Heart left ventricle (tissue), 16 donors: ENCODE results near the gene DOCK9. TPM values are rescaled to one million over a fixed set of nuclear protein-coding genes. Genes with fewer than 3 reads are reported as not detected.

Experiments used
- ATAC-seq, 4 donors: fragments of 200-7000 bp; cut with Tn5 transposase; one replicate each; pipeline ENCODE4 v1.9.1; 2020 to 2022; ENCODE audit warnings: moderate library complexity in 4 of 4, mild to moderate bottlenecking in 3 of 4, moderate number of reproducible peaks in 1 of 4
- DNase-seq, 5 donors: peaks; one replicate each; pipeline ENCODE4 v3.0.0-alpha.2; 2020
- H3K27ac ChIP-seq, 12 donors: fragments of 200-600 bp; sonication (generic) in 4 of 12; one replicate each; pipeline versions ENCODE4 v1.5.0 to v1.8.0; 2016 to 2022; ENCODE audit warnings: mild to moderate bottlenecking in 2 of 12
- H3K27me3 ChIP-seq, 9 donors: fragments of 200-600 bp; sonication (generic) in 2 of 9; one replicate each; pipeline versions ENCODE4 v1.5.1 to v1.8.0; 2016 to 2022; ENCODE audit warnings: mild to moderate bottlenecking in 3 of 9
- H3K36me3 ChIP-seq, 9 donors: fragments of 200-600 bp; sonication (generic) in 2 of 9; one replicate each; pipeline versions ENCODE4 v1.5.0 to v1.8.0; 2018 to 2022; ENCODE audit warnings: mild to moderate bottlenecking in 2 of 9
- H3K4me1 ChIP-seq, 12 donors: fragments of 200-600 bp; sonication (generic) in 4 of 12; one replicate each; pipeline versions ENCODE4 v1.5.0 to v1.8.0; 2016 to 2022; ENCODE audit warnings: mild to moderate bottlenecking in 3 of 12
- H3K4me3 ChIP-seq, 12 donors: fragments of 200-600 bp; sonication (generic) in 4 of 12; one replicate each; pipeline versions ENCODE4 v1.5.0 to v1.8.0; 2017 to 2022; ENCODE audit warnings: mild to moderate bottlenecking in 9 of 12, moderate library complexity in 4 of 12
- H3K9me3 ChIP-seq, 12 donors: fragments of 200-600 bp; sonication (generic) in 4 of 12; one replicate each; pipeline versions ENCODE4 v1.5.0 to v1.8.0; 2016 to 2022; ENCODE audit warnings: mild to moderate bottlenecking in 1 of 12
- POLR2A ChIP-seq, 2 donors: fragments of 450-650 bp; IDR thresholded peaks; one replicate each; pipeline ENCODE4 v1.6.1; 2017; ENCODE audit warnings: antibody characterized with exemption in 2 of 2, mild to moderate bottlenecking in 2 of 2, moderate library complexity in 2 of 2
- WGBS, 4 donors: extraction: QIAGEN DNeasy Blood & Tissue Kit in 2 of 4; methylation state at CpG; one replicate each; pipeline versions ENCODE4 v1.1.5 to v1.1.7; 2013 to 2018; 5-methylcytosine and 5-hydroxymethylcytosine counted together
- intact Hi-C, 10 donors: fragments of 100-400 bp; cut with DNase I; formaldehyde crosslinking; loops; one replicate each; pipeline versions ENCODE4 v1.11.1 to v1.14.2; 2022
- polyA plus RNA-seq, 2 donors: library from polyadenylated mRNA; stranded (reverse); fragments of 200-250 nt; gene quantifications; one replicate each; pipeline ENCODE4 v1.2.3, GENCODE V29; 2013
- total RNA-seq, 9 donors: library from RNA; depleted of rRNA in 2 of 9; stranded (reverse); fragments of >200 nt in 2 of 9; fragmentation: NEBNext Ultra II Directional in 3 of 9; extraction: Animal tissue kit (Norgen Biotek cat#: 25700) in 3 of 9; gene quantifications; one replicate each; pipeline versions ENCODE4 v1.1.0 to v1.2.4, GENCODE V29; 2016 to 2023
- TF ChIP-seq, protein P1 (sequence below), 12 donors: fragments of 200-600 bp; sonication (generic) in 4 of 12; IDR thresholded peaks; one replicate each; pipeline versions ENCODE4 v1.5.0 to v1.8.0; 2018 to 2022; ENCODE audit warnings: antibody characterized with exemption in 12 of 12, mild to moderate bottlenecking in 5 of 12
- donor health status: ischemic (EF 13 %, LVEDD 7.1; RV severe dilation, severe dysfunction).
- donor health status: healthy with polysubstance abuse.
- donor health status: DM: no; HTN: yes; CAD: no.
- donor health status: DM: no; HTN: no; CAD: no.
- donor health status: ischemic (EF 25% LVEDD 6.9; RV normal size, moderate dysfunction).
- donor health status: ischemic (EF 25% LVEDD 5.7; RV mildly dilated, moderate dysfunction).
- donor health status: healthy.
- donor health status: DM: yes; HTN: yes; CAD: no.
- donor health status: ischemic (EF 35%, LVEDD 5.7; RV mildly dilated, moderate dysfunction).
- donor health status: nonischemic (EF 11% LVEDD 7.7; RV severe dilation, severe dysfunction).
- donor health status: DM: yes; HTN: yes; CAD: no.
- donor health status: PGD.
- donor health status: ischemic (EF 29% LVEDD 5.4; RV normal size, mild dysfunction).
- donor health status: nonischemic (EF 23%, LVEDD 6.1; RV moderate dilation, normal function).

DOCK9 gene
- total and polyA plus RNA-seq, 11 donors = 21.4 to 128 (median 45.2) TPM

DNA sequence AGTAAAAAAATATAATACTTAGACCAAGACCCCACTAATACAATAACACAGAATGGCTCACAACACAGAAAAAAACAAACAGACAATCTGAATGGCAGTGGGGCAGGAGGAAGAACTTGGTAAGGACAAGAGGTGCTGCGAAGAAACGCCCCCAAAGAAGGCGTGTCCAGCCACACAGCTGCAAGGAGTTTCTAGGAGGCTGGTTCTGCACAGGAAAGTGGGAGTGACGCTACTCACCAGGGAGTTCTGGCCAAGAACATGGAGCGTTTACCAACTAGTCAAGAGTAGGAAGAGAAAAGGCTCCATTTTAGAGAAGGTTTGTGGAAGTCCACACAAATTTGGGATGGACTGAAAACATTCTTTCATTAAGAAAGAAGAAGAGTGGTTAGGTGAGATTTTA lies 130.1 kb downstream of the DOCK9 start:
- Histone ChIP-seq H3K9me3 (no peaks in the 10 kb centered on the region), H3K4me3 (no peak overlapping the region), H3K36me3 (peaks cover 0 to 93% (median 63%) of the 10 kb centered on the region in 9 donors), H3K27me3 (no peaks in the 10 kb centered on the region), H3K27ac (no peak overlapping the region), H3K4me1 (peaks cover 0 to 9% (median 0%) of the 10 kb centered on the region in 12 donors)
- peak in 1 of 5 donors; percentile 36 for DNase-seq
- TF ChIP-seq POLR2A (IDR thresholded peaks at IDR 0.05) = no peak
- TF ChIP-seq, protein P1, sequence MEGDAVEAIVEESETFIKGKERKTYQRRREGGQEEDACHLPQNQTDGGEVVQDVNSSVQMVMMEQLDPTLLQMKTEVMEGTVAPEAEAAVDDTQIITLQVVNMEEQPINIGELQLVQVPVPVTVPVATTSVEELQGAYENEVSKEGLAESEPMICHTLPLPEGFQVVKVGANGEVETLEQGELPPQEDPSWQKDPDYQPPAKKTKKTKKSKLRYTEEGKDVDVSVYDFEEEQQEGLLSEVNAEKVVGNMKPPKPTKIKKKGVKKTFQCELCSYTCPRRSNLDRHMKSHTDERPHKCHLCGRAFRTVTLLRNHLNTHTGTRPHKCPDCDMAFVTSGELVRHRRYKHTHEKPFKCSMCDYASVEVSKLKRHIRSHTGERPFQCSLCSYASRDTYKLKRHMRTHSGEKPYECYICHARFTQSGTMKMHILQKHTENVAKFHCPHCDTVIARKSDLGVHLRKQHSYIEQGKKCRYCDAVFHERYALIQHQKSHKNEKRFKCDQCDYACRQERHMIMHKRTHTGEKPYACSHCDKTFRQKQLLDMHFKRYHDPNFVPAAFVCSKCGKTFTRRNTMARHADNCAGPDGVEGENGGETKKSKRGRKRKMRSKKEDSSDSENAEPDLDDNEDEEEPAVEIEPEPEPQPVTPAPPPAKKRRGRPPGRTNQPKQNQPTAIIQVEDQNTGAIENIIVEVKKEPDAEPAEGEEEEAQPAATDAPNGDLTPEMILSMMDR (IDR thresholded peaks at IDR 0.05) = no peak
- WGBS, 4 donors = 49 to 65% (median 53%) methylated on average over 5 of the region's 5 CpGs
- intact Hi-C loops = loop anchor here in 7 of 10 donors (5.0 to 10.0 kb wide), 5 partner anchors 173 to 993 kb away; no protein-coding TSS in a partner anchor
- peak in 3 of 4 donors; percentile 37 to 66 (median 40) for ATAC-seq

DNA sequence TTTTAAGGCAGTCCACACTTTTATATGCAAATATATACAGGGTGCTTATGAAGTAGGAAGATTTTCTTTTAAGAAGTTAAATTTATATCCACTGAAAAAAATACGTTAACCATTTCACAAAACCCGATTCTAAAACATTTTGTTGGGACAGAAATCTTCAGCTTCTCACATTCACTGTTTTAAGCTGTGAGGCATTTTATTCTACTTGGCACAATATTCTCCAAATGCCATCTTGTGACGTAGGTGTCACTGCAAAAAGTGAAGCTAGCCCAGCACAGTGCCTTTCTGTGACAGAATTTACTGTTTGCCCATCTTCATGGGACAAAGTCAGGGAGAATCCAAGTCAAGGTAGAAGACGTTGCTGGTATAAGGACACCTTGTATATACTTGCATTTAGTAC lies 130.9 kb downstream of the DOCK9 start:
- WGBS, 4 donors = 93 to 96% (median 94%) methylated on average over 4 of the region's 4 CpGs
- ATAC-seq (no peak), DNase-seq (no peak)
- Histone ChIP-seq H3K4me1 (peaks cover 0 to 9% (median 0%) of the 10 kb centered on the region in 12 donors), H3K4me3 (no peak overlapping the region), H3K27ac (no peak overlapping the region), H3K36me3 (peaks cover 0 to 94% (median 62%) of the 10 kb centered on the region in 9 donors), H3K27me3 (no peaks in the 10 kb centered on the region), H3K9me3 (no peaks in the 10 kb centered on the region)
- intact Hi-C loops = loop anchor here in 7 of 10 donors (5.0 to 10.0 kb wide), 5 partner anchors 172 to 992 kb away; no protein-coding TSS in a partner anchor
- no peak for TF ChIP-seq POLR2A (IDR thresholded peaks at IDR 0.05)
- TF ChIP-seq, protein P1 (IDR thresholded peaks at IDR 0.05) = no peak

DNA sequence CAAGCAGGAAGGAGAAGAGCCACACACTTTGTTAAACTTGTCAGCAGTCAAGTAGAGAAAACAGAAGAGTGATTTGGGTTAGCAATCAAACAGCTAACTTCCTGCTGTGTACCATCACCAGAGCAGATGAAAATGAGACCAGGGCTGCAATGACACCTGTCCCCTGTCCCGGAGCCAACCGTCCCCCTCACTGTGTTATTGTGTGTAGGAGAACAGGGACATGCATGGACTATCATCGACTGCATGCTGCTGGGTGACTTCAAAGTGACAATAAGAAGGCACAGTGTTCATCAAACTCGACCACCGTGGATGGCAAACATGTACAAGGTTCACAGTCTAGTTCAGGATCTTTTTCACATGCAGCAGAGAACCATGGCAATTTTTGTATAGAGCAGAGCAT lies 131.3 kb downstream of the DOCK9 start:
- Histone ChIP-seq H3K9me3 (no peaks in the 10 kb centered on the region), H3K36me3 (peaks cover 0 to 91% (median 60%) of the 10 kb centered on the region in 9 donors), H3K4me1 (peaks cover 0 to 9% (median 0%) of the 10 kb centered on the region in 12 donors), H3K27me3 (no peaks in the 10 kb centered on the region), H3K27ac (no peak overlapping the region), H3K4me3 (no peak overlapping the region)
- no peak for DNase-seq
- TF ChIP-seq, protein P1 (IDR thresholded peaks at IDR 0.05) = no peak
- no peak for TF ChIP-seq POLR2A (IDR thresholded peaks at IDR 0.05)
- no peak for ATAC-seq
- 82 to 92% (median 88%) methylated on average over 5 of the region's 5 CpGs for WGBS, 4 donors
- intact Hi-C loops = loop anchor here in 7 of 10 donors (5.0 to 10.0 kb wide), 5 partner anchors 172 to 992 kb away; no protein-coding TSS in a partner anchor

DNA sequence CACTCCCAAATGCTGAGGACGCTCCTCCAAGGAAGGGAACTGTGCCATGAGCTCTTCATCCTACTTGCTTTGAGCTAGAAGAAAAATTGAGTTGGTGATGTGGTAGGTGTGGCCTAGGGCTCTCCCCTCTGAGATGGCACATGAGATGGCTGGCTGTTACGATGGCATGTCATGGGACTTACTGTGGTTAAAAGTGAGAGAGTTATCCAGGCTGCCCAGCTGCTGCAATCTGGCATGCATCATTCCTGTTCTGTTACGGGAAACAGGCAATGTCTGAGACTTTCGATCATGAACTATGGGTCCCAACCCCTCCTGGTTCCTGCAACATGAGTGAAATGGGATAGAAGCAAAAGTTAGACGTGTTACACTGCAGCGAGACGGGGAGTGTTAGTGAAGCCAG lies 132.1 kb downstream of the DOCK9 start:
- TF ChIP-seq, protein P1 (IDR thresholded peaks at IDR 0.05) = no peak
- no peak for TF ChIP-seq POLR2A (IDR thresholded peaks at IDR 0.05)
- no peaks in the 10 kb centered on the region for H3K9me3 ChIP-seq
- H3K27ac ChIP-seq = no peak overlapping the region
- peaks cover 0 to 83% (median 53%) of the 10 kb centered on the region in 9 donors for H3K36me3 ChIP-seq
- peaks cover 0 to 9% (median 0%) of the 10 kb centered on the region in 12 donors for H3K4me1 ChIP-seq
- DNase-seq = no peak
- no peak overlapping the region for H3K4me3 ChIP-seq
- no peak for ATAC-seq
- H3K27me3 ChIP-seq = no peaks in the 10 kb centered on the region
- intact Hi-C loops = loop anchor here in 7 of 10 donors (5.0 to 10.0 kb wide), 5 partner anchors 171 to 991 kb away; no protein-coding TSS in a partner anchor
- WGBS, 4 donors = 82 to 88% (median 84%) methylated on average over 7 of the region's 7 CpGs
